Subcutaneous adipose tissue (tissue), 4 donors: ENCODE data around the gene CTTN. TPM values are rescaled to one million over a fixed set of nuclear protein-coding genes. Genes with fewer than 3 reads are reported as not detected.

Experiments used
- CTCF ChIP-seq: fragments of 450-650 bp; IDR thresholded peaks from one replicate; pipeline ENCODE4 v1.5.1; 2016; ENCODE audit warnings: low read depth, mild to moderate bottlenecking, control low read depth, antibody characterized with exemption, moderate library complexity
- total RNA-seq, 4 donors: library from RNA; depleted of rRNA; stranded (reverse); fragments of >200 nt; gene quantifications; one replicate each; pipeline ENCODE4 v1.1.0, GENCODE V29; 2016

The CTTN gene
- total RNA-seq, 4 donors from 2014 or later, result 170 to 264 (median 181) TPM

GRCh38 chr11:70424765-70425344 is 26.5 kb downstream of the CTTN start:
- TF ChIP-seq CTCF, result no peak

GRCh38 chr11:70427436-70427835 is 29.1 kb downstream of the CTTN start:
- no peak for TF ChIP-seq CTCF

- TF ChIP-seq CTCF, result no peak
Observed at GRCh38 chr11:70428701-70429427, 30.5 kb downstream of the CTTN start.

GRCh38 chr11:70429428-70429705 is 31.0 kb downstream of the CTTN start:
- TF ChIP-seq CTCF, result no peak

- TF ChIP-seq CTCF, result no peak
Observed at GRCh38 chr11:70429724-70430521, 31.6 kb downstream of the CTTN start.

GRCh38 chr11:70430671-70431574 is 32.6 kb downstream of the CTTN start:
- TF ChIP-seq CTCF, result no peak
